BJ (cell line): ENCODE results near the gene CACFD1. TPM values are rescaled to one million over a fixed set of nuclear protein-coding genes. Genes with fewer than 3 reads are reported as not detected.

Experiments used
- CTCF ChIA-PET: fragments of 350-600 bp; formaldehyde crosslinking; extraction: SDS; loops from one replicate; lab custom pipeline; 2021; ENCODE audit warnings: antibody characterized with exemption, inconsistent platforms; lab: Yijun Ruan, JAX
- POLR2A ChIA-PET: fragments of 300-600 bp; sonication (Branson Sonifier 250); formaldehyde crosslinking; extraction: SDS; loops from one replicate; lab custom pipeline; 2021; ENCODE audit warnings: antibody characterized with exemption; lab: Charles Lee
- DNase-seq: peaks from one replicate; pipeline ENCODE4 v3.0.0-alpha.2; 2011; ENCODE audit warnings: low read depth
- H3K27me3 ChIP-seq: 2 replicates; pipeline ENCODE4 v1.6.0; 2011; ENCODE audit warnings: low read length; ENCODE audit not compliant: control insufficient read depth, insufficient read depth
- H3K36me3 ChIP-seq: 2 replicates; pipeline ENCODE4 v1.5.1; 2011; ENCODE audit warnings: low read length; ENCODE audit not compliant: control insufficient read depth, insufficient read depth
- H3K4me3 ChIP-seq: 2 replicates; pipeline ENCODE4 v1.5.1; 2011; ENCODE audit warnings: low read depth, mild to moderate bottlenecking, control low read depth, low read length
- polyA plus RNA-seq: library from polyadenylated mRNA; depleted of rRNA; stranded (reverse); fragments of >200 nt; gene quantifications from 2 replicates; pipeline ENCODE4 v1.2.3, GENCODE V29; 2011
- TF ChIP-seq, protein P1 (sequence below): IDR thresholded peaks from 2 replicates; pipeline ENCODE4 v1.5.1; 2011; ENCODE audit warnings: low read depth, mild to moderate bottlenecking, control low read depth, inconsistent platforms, low read length, moderate library complexity; ENCODE audit not compliant: insufficient read depth

The CACFD1 gene
- polyA plus RNA-seq, 1 experiment = 19.1 TPM

DNA sequence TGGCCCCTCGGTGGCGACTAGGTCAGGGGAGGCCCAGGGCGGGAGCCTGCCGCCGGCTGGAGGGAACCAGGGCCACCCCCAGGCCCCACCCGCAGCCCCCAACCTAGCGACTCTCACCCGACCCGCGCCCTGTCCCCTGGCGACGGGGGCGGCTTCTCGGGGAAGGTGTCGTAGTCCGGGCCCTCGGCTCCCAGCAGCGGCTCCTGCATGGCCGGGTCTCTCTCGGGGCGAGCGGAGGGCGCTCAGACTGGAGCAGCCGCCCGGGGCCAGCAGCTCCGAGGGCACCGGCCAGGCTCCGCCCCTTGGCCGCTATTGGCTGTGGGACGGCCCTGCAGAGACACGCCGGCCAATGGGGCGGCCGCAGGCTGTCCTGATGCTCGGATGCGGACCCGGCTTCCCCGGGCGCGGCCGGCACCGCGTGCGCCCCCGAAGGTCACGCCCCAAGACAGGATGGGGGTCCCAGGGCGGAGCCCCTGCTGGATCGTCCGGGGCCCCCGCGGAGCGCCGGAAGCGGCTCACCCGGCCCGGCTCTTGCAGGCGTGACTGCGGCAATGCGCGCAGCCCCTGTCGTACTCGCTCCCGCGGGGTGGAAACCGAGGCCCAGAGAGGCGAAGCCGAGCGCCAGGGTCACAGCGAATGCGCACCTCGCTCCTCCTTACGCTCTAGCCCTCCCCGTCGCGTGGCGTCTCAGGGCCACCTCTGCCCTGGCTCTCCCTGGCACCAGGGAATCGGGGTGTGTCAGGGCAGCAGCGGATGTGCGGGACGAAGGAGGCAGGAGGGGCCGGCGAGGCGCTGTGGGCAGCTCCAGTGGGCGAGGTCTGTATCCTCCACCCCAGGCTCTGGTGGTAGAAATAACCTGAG is 19.3 kb downstream of the CACFD1 start, which contains the start of gene SLC2A6:
Gene SLC2A6 (minus strand): TSS at position 249 of the 861 bp plus-strand sequence. CDS start 40 bp downstream, at position 209.
- POLR2A ChIA-PET = no interaction called here
- peak; percentile 16 for DNase-seq

DNA sequence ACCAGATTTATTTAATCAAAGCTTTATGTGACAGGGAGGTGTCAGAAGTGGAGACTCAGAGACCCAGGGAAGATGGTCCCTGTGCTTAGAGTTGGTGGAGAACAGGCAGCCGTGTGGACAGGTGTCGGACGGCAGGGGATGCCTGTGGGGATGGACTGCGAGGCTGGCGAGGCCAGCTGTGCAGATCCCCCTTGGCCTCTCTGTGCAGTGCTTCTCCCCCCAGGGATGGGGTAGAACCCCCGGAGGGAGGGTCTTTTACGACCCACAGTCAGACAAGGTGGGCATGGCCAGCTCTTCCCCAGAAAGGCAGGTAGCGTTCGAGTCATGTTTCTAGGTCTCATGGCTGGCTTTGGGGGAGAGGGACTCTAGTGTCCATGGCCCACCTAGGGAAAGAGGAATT is 23.8 kb downstream of the CACFD1 start:
- H3K36me3 ChIP-seq = no peaks in the 10 kb centered on the region
- CTCF ChIA-PET = interaction anchor here (0.7 to 4.7 kb wide), 3 partner anchors 88 to 461 kb away, joined by 3 to 37 read pairs (median 4); no protein-coding TSS in a partner anchor
- no peak overlapping the region for H3K4me3 ChIP-seq
- H3K27me3 ChIP-seq = 0 out of 2 replicates have a peak, but pooled peaks cover 1% of the 10 kb centered on the region
- DNase-seq = no peak
- TF ChIP-seq, protein P1, sequence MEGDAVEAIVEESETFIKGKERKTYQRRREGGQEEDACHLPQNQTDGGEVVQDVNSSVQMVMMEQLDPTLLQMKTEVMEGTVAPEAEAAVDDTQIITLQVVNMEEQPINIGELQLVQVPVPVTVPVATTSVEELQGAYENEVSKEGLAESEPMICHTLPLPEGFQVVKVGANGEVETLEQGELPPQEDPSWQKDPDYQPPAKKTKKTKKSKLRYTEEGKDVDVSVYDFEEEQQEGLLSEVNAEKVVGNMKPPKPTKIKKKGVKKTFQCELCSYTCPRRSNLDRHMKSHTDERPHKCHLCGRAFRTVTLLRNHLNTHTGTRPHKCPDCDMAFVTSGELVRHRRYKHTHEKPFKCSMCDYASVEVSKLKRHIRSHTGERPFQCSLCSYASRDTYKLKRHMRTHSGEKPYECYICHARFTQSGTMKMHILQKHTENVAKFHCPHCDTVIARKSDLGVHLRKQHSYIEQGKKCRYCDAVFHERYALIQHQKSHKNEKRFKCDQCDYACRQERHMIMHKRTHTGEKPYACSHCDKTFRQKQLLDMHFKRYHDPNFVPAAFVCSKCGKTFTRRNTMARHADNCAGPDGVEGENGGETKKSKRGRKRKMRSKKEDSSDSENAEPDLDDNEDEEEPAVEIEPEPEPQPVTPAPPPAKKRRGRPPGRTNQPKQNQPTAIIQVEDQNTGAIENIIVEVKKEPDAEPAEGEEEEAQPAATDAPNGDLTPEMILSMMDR = no peak
- POLR2A ChIA-PET = no interaction called here

More for the DNA sequence above, 19.3 kb downstream of the CACFD1 start, which contains the start of gene SLC2A6:
- CTCF ChIA-PET = interaction anchor here (0.6 to 2.1 kb wide), 4 partner anchors 12 to 293 kb away, joined by 3 to 7 read pairs (median 3); no protein-coding TSS in a partner anchor
- Histone ChIP-seq H3K27me3 (0 out of 2 replicates have a peak, but pooled peaks cover 1% of the 10 kb centered on the region), H3K36me3 (peaks cover 5% of the 10 kb centered on the region), H3K4me3 (peak within 1 kb of the TSS; percentile 63)
- TF ChIP-seq, protein P1 = no peak

DNA sequence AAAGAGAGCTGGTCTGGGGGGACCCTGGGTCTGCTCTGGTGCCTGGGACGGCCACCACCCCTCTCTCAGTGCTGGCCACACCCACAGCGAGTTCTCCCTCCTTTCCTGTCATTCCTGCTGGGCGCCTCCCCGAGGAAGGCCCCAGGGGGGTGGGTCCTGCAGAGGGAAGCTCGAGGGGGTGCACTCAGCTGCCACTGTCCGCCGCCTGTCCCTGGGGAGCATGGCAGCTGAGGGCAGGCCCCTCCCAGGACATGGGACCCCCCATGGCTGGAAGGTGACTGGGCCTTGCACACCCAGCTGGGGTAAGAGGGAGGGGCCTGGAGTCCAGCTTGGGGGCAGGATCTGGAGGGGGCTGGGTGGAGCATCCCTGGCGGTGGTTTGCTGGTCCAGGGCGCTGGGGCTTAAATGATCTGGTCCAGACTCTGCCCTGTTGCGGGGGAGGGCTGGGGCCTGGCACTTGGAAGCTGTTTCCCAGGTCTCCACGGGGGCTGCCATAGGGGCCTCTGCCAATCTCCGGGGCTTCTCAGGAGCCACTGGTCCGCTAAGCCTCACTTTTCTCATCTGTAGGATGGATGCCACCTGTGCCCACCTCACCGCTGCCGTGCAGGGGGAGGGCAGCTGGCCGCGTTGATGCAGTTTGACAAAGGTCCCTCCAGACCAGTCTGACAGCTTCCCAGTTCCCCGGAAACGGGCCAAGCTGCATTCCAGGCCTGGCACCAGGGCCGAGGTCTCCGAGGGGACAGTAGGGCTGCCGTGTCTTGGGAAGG is 25.1 kb downstream of the CACFD1 start:
- H3K27me3 ChIP-seq = 0 out of 2 replicates have a peak, but pooled peaks cover 1% of the 10 kb centered on the region
- ChIA-PET CTCF (interaction anchor here (0.6 to 4.7 kb wide), 12 partner anchors 25 to 508 kb away, joined by 3 to 37 read pairs (median 3); partner anchors contain the start of gene CACFD1), POLR2A (no interaction called here)
- no peak for DNase-seq
- no peaks in the 10 kb centered on the region for H3K36me3 ChIP-seq
- TF ChIP-seq, protein P1 = no peak
- no peak overlapping the region for H3K4me3 ChIP-seq

DNA sequence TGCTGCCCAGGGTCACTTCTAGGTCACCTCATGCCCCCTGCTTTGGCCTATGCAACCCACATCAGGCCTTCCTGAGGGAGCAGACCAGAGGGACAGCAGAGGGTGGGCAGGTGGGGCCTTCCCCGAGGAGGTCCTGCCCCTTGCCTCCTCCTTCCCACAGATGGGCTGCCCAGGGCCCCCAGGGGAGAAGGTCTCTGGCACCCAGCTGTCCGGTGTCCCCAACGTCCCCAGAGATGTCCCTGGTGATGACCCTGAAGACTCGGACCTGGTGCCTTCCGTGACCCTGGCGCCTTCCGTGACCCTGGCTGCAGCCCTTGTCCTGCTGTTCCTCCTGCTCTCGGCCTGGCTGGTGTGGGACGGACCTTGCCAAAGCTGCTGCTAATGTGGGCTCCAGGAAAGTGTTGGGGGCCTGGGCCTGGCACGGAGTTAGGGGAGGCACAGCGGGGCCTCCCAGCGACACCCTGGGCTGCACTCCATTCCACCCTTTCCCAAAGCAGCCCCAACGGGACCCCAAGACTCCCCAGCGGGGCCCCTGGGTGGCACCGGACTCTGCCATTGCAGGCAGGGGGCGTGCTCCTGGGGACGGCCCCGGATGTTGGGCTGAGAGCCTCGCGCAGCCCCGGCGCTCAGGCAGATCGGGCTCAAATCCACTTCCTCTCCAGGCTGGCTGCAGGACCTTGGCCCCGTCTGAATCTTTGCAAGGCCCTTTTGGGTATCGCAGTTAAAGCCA is 25.9 kb downstream of the CACFD1 start:
- no peak for DNase-seq
- Histone ChIP-seq H3K4me3 (no peak overlapping the region), H3K27me3 (0 out of 2 replicates have a peak, but pooled peaks cover 1% of the 10 kb centered on the region), H3K36me3 (no peaks in the 10 kb centered on the region)
- TF ChIP-seq, protein P1 = no peak
- ChIA-PET POLR2A (no interaction called here), CTCF (interaction anchor here (0.7 to 4.7 kb wide), 24 partner anchors 9 to 463 kb away, joined by 3 to 38 read pairs (median 4); no protein-coding TSS in a partner anchor)
